ENCODE results near the gene MTMR3.

MTMR3 gene

DNA sequence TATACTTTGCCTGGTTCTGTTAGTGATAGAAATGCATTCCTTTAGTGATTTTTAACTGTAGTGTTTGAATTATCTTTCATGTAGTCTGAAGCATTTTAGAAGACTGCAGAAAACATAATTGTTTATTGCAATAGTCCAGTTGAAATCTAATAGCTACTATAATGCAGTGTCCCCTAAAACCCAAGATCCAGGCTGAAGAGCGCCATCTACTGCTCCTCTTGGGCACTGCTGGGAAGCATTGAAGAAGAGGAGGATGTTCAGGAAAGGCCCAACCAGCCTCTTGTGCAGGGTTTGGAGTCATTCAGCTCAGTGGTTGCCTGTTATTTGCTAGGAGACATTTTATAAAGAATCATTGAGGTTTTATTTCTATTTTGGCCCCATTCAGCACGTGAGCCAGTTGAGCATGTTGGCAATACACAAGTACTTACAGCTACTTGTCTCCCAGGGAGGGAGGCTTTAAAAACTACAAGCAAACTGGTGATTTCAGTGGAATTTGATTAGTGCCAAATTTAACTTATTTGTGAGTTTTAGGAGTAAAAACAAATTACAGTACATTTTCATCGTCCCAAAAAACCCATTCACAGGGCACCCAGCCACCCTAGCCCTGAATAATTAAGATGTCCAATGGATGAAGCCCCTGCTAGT, 122.4 kb downstream of the MTMR3 start:
- DNase-seq: no peak

DNA sequence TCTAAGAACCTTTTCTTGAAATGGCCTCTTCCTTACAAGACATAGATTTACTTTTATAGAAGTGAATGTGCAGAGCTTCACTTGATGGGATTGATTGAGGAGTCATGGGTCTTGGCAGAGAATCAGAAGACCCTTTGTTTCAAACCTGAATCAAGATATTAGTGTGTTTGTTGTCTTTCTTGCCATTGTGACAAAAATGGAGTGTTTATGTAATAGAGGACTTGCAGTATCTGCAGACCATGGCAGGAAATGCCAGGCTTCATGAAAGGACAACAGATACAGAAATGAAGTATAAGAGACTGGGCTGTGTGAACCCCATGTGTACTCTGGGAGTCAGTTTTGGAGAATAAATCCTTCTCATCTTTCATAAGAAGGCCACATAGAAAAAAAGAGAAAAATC, 124.4 kb downstream of the MTMR3 start:
- DNase-seq: no peak

DNA sequence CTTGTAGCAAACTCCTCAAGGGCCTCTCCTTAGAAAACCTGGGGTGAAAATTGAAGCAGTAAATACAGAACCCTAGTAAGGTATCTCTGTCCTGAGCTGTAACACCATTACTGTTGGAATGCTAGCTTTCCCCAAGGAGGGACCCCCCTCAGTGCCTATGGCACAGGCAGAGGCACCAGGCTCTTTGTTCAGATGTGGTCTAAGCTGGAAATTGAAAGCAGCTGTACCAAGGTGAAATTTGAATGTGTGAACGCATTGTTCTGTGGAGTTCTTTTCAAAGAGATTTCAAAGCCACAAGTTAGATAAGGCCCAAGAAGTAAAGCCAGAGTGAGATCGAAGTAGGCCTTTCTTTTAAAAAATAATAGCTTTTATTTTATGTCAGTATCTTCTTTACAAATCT, 125.4 kb downstream of the MTMR3 start:
- DNase-seq: no peak

DNA sequence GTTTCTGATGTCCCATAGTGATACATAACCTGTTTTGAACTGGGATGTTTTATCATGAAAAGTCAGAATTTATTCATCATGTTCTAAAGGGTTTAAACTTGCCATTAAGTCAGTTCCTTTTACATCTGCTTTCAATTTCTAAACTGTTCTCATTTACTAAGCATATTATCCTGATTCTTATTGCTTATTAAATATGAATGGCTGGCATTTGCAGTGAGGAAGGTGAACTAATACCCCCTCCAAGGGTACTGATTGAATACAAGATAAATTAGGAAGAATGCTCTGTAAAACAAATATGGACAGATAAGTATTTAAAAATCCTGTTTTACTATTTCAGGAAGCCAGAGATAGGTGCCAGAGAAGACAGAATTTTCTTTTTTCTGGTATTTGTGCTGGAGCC, 126.5 kb downstream of the MTMR3 start:
- no peak for DNase-seq

DNA sequence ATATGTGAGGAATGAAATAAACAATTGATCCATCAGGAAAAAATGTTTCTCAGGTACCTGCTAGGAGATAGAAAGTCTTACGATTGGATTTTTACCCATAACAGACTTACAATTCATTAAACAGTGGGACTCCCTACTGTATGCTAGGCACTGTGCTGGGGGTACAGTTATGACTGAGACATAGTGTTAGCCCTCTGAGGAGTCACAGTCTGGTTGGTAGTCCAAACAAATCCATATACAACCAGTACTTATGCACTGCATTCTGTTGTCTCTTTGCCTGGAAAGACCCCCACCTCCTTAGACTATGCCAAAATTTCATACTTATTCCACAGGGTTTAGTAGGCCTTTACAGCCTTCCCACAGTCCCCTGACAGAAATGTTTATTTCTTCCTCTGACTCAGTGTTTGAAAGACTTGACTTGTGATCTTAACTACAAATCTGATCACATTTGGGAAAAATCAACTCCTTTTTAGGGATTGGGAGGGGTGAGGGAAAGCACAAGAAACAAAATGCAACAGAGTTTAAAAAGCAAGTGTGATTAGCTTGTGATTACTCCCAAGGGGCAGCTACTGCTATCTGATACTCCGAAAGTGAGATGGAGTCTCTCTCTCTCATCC, 127.9 kb downstream of the MTMR3 start:
- DNase-seq: no peak

DNA sequence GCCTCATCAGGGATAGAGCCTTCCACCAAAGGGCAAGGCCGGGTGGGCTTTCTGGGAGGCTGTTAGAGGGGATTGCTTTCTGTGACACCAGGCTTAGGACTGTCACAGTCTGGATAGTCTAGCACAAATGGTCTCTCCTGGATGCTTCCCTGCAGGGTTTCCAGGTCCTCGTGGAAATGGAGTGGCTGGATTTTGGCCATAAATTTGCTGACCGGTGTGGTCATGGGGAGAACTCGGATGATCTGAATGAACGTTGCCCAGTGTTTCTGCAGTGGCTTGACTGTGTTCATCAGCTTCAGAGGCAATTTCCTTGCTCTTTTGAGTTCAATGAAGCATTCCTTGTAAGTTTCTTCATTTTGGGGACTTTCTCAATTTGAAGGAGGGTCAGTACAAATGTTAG, 130.2 kb downstream of the MTMR3 start:
- no peak for DNase-seq

DNA sequence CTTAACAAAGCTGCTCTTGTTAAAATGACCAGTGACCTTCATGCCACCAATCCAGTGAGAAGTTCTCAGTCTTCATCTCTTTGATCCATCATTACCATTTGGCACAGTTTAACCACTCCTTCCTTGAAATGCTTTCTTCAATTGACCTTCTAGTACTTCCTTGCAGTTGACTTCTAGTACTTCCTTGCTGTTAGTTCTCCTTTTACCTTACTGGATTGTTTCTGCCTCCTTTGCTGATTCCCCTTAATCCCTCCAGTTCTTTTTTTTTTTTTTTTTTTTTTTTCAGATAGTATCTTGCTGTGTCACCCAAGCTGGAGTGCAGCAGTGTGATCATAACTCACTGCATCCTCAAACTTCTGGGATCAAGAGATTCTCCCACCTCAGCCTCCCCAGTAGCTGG, 131.3 kb downstream of the MTMR3 start:
- DNase-seq: no peak

DNA sequence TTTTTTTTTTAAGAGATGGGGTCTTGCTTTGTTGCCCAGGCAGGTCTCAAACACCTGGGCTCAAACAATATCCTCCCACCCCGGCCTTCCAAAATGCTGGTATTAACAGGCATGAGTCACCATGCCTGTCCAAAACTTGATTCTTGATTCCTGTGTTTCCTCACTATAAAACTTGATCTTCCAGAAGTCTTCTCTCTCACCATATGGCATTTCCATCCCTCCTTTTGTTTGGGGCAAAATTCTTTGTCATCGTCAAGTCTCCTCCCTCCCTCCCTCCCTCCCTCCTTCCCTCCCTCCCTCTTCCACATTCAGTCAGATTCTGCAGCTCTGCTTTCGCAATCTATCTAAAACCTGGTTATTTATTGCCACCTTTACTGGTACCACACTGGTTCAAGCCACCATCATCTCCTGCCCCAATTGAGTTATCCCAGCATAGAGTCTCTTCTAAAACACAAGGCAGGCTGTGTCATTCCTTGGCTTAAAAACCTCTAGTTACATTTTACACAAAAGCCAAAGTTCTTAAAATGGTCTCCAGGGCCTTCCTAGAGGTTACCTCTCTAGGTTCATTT, 132.3 kb downstream of the MTMR3 start:
- DNase-seq: no peak

DNA sequence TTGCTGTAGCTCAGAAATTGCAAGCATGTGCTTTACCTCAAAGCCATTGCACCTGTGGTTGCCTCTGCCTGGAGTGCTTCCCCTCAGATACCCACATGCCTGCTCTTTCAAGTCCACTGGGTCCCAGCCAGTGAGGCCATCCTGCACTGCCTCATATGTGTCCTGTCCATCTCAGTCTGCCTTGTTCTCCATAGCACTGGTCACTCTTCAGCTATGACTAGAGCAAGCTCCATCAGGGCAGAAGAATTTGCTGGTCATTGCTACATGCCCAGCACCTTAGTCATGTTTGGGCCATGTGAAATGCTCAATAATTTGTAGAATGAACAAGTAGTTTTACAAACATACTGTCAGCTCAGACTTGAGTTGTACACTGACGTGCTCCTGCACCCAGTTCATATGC, 132.9 kb downstream of the MTMR3 start:
- DNase-seq: no peak

DNA sequence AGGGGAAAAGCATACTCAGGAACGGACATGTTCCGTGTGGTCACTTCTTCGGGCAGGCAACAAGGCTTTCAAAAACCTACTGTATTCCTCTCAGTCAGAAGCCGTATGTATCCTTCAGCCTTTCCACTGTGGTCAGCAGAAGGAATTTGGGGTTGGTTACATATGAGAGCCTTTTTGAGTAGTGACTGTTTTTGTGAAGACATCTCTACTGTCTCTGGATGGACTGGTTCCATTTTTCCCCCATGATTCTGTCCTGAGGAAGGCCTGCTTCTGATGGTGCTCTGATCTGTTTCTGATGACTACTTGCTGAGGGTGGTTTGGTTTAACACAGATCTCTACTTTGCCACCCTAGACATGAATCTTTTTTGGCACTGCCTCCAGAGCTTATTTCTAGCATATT, 133.6 kb downstream of the MTMR3 start:
- no peak for DNase-seq

DNA sequence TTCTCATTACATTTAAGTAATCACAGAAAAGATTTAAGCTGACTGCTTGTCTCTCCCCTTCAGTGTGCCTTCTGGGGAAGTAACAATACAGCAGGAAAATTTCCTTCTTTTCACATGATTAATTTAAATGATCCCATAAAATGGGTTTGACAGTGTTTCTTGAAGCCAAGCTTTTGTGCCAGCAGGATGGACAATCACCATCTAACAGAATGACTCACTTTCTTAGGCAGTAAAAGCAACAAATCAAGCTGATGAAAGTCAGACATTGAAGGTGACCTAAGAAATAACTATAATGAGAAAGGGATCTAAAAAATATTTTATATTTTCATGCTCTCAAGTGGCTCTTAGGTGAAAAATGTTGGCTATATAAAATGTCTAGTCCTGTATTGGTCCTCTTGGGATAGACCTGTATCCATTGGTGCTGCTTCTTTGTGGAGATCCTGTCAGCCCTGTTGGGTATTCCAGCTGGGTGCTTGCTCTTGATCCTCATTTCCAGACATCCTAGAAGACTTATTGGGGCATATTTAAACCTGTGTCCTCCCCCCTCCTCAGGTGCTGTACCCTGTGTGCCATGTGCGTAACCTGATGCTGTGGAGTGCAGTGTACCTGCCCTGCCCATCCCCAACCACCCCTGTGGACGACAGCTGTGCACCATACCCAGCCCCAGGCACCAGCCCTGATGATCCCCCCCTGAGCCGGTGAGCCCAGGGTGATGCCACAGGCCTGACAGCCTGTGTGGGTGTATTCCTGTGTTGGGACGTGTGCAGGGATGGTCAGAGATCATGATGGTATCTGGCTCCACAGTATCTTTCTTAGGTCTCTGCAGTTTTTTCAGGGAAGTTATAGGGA, 134.6 kb downstream of the MTMR3 start:
- no peak for DNase-seq

DNA sequence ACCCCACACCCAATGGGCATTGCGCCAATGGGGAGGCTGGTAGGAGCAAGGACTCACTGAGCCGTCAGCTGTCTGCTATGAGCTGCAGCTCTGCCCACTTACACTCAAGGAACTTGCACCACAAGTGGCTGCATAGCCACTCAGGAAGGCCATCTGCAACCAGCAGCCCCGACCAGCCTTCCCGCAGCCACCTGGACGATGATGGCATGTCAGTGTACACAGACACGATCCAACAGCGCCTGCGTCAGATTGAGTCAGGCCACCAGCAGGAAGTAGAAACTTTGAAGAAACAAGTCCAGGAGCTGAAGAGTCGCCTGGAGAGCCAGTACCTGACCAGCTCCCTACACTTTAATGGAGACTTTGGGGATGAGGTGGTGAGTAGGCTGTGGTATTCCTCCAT, 137.5 kb downstream of the MTMR3 start:
- DNase-seq: no peak

DNA sequence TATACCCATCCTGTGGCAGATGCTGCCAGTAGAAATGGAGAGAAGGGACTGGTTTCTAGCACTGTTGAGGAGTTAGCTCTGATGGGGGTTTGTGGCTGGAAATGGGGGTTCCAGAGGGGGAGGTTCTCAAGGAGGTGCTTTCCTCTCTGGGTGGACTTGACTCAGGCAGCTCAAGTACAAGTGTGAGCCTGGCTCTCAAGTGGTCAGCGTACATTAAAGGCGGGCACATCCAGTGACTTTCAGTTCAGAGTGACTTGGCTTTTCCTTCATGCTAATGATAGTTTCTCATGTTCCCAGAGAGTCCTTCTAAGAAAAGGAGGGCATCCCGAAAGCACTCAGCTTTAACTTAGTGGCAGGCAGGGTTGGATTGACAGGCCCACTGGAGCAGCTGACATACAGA, 138.4 kb downstream of the MTMR3 start:
- DNase-seq: no peak

DNA sequence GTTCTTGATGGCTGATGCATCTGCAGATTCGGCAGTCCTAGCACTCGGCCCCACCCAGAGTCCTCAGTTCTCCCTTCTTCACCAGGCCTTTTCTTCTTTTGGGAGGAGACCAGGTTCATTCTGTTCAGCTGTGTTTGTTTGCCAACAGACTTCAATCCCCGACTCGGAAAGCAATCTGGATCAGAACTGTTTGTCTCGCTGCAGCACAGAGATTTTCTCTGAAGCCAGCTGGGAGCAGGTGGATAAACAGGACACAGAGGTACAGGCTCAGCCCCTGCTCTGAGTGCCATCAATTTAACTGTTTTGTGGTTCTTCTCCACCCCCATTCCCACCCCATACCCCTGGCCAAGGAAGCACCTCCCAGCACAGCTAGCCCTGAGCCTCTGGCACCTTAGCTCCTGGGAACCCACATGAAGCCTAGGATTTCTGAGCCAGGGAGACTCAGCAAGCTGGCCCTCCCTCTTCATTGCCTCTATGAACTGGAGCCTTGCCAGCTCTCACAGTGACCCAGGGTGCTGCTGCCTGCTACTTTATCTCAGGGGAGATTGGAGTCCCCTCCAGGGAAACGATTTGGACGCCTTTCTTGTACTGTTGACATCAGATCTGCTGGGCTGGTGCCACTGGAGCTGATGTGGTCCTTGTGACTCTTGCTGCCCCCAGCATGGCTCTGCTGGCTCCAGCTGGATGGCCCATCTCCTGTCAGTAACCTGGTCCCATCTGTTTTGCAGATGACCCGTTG, 139.1 kb downstream of the MTMR3 start:
- DNase-seq: no peak

DNA sequence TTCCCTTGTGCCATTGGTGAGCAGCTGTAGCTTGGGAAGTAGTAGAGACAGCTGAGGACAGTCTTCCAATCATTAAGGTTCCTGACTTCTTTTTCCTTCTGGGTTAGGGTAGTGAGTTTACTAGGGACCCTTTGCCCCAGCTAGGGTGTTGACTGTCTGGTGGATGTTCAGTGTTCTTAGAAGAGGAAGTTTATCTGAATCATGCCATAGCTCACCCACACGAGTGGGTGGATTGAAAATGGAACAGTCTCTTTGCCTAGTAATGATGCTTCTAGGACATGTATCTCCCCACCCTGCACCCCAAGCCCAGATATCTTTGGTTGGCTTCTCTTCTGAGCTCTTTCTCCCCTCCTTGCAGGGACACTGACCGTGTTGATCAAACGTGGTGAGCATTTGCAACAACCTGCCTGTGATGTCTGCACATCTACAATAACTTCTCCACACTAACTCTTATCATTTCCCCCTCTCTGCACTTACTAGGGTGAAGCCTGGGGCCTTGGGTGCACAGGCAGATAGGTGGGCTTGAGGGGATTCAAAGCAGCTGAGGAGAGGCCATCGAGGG, 140.2 kb downstream of the MTMR3 start:
- no peak for DNase-seq

DNA sequence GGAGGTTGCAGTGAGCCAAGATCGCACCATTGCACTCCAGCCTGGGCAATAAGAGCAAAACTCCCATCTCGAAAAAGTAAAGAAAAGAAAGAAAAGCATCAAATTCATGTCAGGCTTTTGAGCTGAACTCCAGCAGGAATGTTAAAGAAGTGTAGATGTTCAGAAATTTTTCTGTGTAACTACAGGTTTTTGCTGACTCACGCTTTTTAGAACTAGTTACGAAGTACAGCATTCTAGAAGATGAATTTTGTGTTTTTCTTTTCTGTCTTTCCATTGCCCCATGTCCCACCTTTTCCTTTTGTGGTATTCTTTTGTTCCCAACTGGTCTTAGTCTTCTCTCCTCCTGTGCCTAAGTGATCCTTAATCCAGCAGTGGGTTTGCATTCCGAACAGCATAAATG, 141.3 kb downstream of the MTMR3 start:
- no peak for DNase-seq

DNA sequence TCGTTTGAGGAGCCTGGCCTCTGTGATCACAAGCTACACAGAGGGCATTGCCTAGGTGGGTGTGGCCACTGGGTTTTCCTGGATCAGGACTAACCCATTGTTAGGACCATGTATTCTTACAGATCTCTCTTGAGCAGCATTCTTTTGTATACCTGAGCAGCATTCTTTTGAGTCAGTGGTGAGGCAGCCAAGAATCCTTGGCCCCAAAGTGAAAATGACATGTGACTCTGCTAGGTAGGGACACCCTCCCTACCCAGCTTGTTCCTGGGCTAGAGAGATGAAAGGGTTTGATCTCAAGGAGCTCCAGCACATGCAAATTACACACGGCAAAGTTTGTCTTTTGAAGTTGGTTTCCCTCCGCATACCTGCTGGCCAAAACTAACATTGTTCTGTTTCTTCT, 142.2 kb downstream of the MTMR3 start:
- DNase-seq: no peak

DNA sequence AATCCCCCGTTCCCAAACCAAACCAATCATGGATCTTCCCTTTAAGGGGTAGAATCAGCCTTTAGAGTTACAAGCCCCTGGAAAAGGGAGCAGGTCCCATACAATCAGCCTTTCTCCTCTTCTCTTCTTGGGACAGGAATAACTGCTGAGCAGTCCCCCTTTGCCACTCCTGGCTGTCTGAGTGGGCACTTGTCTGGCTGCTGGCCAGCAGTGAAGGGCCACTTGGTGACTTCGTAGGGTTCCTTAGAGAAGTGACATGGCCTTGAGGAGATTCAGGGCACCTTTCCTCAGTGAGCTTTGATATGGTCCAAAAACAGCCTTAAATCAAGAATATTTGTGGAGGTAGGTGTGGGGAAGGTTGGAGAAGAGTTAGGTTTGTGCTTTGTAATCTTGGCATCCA, 143.8 kb downstream of the MTMR3 start:
- no peak for DNase-seq

DNA sequence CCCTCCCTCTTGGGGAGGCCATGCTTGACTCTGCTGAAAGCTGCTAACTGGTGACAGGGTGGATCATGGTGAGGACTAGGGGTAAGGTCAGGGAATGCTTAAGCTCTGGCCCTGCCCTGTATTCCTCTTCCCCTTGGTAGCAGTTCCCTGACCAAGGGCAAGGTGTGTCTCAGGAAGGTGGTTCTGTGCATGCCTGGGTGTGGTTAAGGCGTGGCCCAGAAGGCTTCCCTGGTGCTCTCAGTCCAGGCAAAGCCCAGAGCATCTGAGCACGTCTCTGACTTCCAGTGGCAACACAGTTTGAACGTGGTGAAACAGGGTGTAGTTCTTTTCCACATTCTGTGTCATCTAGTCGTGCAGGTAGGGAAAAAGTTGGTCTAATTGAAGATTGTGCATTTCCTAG, 144.2 kb downstream of the MTMR3 start:
- no peak for DNase-seq

DNA sequence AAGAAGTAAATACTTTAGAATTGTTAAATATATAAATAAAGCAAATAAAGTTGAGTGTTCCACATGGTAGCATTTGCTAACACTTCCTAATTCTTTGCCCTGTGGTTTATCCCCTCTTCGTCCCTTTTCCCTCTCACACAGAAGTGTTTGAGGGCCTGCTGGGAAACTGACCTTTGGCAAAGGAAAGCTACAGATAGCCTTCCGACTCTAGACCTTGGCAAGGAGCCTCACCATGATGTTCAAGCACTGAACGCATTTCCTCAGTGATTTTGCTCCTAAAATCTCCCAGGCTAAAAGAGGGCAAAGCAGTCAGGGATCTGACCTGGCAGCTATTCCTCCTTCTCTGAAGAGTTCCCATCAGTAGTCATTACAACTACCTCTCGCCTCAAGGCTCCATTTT, 144.8 kb downstream of the MTMR3 start:
- no peak for DNase-seq

DNA sequence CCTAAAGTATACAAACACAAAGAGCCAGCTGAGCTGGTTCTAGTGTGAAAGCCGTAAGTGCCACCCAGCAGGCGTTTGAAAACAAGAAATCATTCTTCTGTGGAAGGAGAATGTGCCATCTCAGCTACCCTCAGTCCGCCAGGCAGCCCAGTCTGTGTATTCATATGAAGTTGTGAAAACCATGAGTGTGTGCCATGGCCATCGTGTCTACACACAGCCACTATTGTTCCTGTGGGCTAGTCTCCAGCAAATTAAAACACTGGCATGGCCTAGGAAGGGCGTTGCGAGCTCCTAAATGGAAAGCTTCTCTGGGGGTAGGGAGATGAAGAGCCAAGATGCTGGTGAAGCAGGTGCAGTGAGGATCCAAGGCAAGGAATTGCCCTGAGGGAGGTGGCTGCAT, 145.8 kb downstream of the MTMR3 start:
- no peak for DNase-seq

DNA sequence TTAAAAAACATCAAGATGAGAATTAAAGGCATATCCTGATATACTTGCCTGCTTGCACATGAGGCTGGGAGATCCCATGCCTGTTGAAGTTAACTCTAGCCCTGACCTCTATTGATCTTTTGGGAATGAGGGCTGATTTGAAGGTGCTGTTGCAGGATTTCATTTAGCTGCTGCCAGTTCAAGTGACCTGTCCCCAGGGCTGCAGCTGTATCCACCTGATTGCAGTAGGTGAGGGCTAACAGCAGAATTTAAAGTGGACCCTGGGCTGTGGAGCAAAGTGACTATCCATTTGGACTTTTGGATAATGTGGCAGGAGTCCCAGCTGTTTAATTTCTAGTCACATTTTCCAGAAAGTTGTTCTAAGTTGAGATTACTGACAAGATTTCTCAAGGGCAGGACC, 146.5 kb downstream of the MTMR3 start:
- no peak for DNase-seq

DNA sequence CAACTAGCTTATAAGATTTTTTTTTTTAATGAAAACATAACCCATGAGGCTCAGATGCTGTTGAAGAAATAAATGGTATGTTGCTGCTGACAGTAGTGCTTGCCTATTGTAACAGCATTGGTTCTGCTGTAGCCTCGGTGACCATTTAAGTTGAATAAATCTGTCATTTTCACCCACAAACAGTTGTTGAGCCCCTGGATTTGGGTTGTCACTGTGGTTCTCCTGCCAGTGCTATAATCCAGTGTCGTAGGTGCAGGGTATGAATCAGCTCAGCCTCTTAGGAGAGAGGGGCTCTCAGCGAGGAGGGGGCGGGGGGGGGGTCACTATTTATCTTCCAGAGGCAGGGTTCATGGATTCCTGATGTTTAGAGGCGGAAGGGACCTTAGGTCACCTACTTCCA, 147.4 kb downstream of the MTMR3 start:
- no peak for DNase-seq

Measured in DMS 273 treated with DMSO at 0.1 percent for 48 hours (cell line).